OCI-LY1 (cell line): ENCODE data around the gene NLRP6.

Experiments used
- H2AFZ ChIP-seq: fragments of 200-600 bp; sonication (generic), shearing (Covaris generic); 2 replicates; pipeline ENCODE4 v1.6.0; 2014; ENCODE audit warnings: antibody characterized with exemption, mild to moderate bottlenecking, low read length
- H3F3A ChIP-seq: fragments of 200-600 bp; sonication (generic), shearing (Covaris generic); 2 replicates; pipeline ENCODE4 v1.6.0; 2014; ENCODE audit warnings: mild to moderate bottlenecking, antibody characterized with exemption, low read length, moderate library complexity; ENCODE audit not compliant: insufficient read depth
- H3K27ac ChIP-seq: fragments of 200-600 bp; sonication (generic); 2 replicates; pipeline ENCODE4 v1.5.1; 2014; ENCODE audit warnings: low read length, mixed run types, mild to moderate bottlenecking, low read depth; ENCODE audit not compliant: poor library complexity, severe bottlenecking
- H3K27me3 ChIP-seq: fragments of 200-600 bp; sonication (generic); 2 replicates; pipeline ENCODE4 v1.6.0; 2014; ENCODE audit warnings: antibody characterized with exemption, mild to moderate bottlenecking, low read length, moderate library complexity; ENCODE audit not compliant: insufficient read depth
- H3K36me3 ChIP-seq: fragments of 200-600 bp; sonication (generic); 2 replicates; pipeline ENCODE4 v1.6.1; 2014; ENCODE audit warnings: mild to moderate bottlenecking, antibody characterized with exemption, low read length, moderate library complexity, mixed read lengths; ENCODE audit not compliant: insufficient read depth
- H3K4me1 ChIP-seq: fragments of 200-600 bp; sonication (generic); 2 replicates; pipeline ENCODE4 v1.5.1; 2014; ENCODE audit warnings: mild to moderate bottlenecking, low read length, moderate library complexity; ENCODE audit not compliant: insufficient read depth, severe bottlenecking
- H3K4me2 ChIP-seq: fragments of 200-600 bp; sonication (generic), shearing (Covaris generic); 2 replicates; pipeline ENCODE4 v1.6.1; 2014; ENCODE audit warnings: low read length
- H3K4me3 ChIP-seq: fragments of 200-600 bp; sonication (generic); 2 replicates; pipeline ENCODE4 v1.5.1; 2014; ENCODE audit warnings: low read length, low read depth, mild to moderate bottlenecking, mixed read lengths; ENCODE audit not compliant: poor library complexity, severe bottlenecking
- H3K79me2 ChIP-seq: fragments of 200-600 bp; shearing (Covaris generic); 2 replicates; pipeline ENCODE4 v1.6.1; 2016; ENCODE audit warnings: mixed run types, low read length, mixed read lengths; ENCODE audit not compliant: insufficient read depth
- H3K9ac ChIP-seq: fragments of 200-600 bp; sonication (generic), shearing (Covaris generic); 2 replicates; pipeline ENCODE4 v1.6.1; 2014; ENCODE audit warnings: mild to moderate bottlenecking, low read length, mixed read lengths
- H3K9me2 ChIP-seq: fragments of 200-600 bp; sonication (generic), shearing (Covaris generic); 2 replicates; pipeline ENCODE4 v1.6.1; 2014; ENCODE audit warnings: low read depth, mild to moderate bottlenecking, low read length, mixed read lengths
- H3K9me3 ChIP-seq: fragments of 200-600 bp; shearing (Covaris generic); 2 replicates; pipeline ENCODE4 v1.6.1; 2014; ENCODE audit warnings: low read length, mixed read lengths
- H4K20me1 ChIP-seq: fragments of 200-600 bp; sonication (generic), shearing (Covaris generic); 2 replicates; pipeline ENCODE4 v1.6.0; 2016; ENCODE audit warnings: mild to moderate bottlenecking, low read length; ENCODE audit not compliant: insufficient read depth
- CTCF ChIP-seq: fragments of 200-600 bp; sonication (generic), shearing (Covaris generic); IDR thresholded peaks from 2 replicates; pipeline ENCODE4 v1.5.1; 2017; ENCODE audit warnings: mild to moderate bottlenecking, antibody characterized with exemption, low read length, moderate library complexity, mixed read lengths
- EZH2 ChIP-seq: fragments of 200-600 bp; sonication (generic), shearing (Covaris generic); IDR thresholded peaks from 2 replicates; pipeline ENCODE4 v1.8.0; 2017; ENCODE audit warnings: borderline replicate concordance, mixed run types, mild to moderate bottlenecking, antibody characterized with exemption, low read length, moderate library complexity, mixed read lengths

Gene NLRP6

GRCh38 chr11:330307-330693 is 52.1 kb downstream of the NLRP6 start:
- peaks cover 8% of the 10 kb centered on the region; the same call in 1 of the 2 replicates for H3K9me3 ChIP-seq
- H3K79me2 ChIP-seq = no peaks in the 10 kb centered on the region
- no peak overlapping the region; the same call in 1 of the 2 replicates for H3K9ac ChIP-seq
- peaks cover 43% of the 10 kb centered on the region for H3K4me1 ChIP-seq
- H2AFZ ChIP-seq = no peak overlapping the region
- H3K4me3 ChIP-seq = peak overlapping the region; percentile 20
- peak overlapping the region; percentile 44; the same call in 1 of the 2 replicates for H3K4me2 ChIP-seq
- H3K9me2 ChIP-seq = no peaks in the 10 kb centered on the region
- H3K27me3 ChIP-seq = peaks cover 3% of the 10 kb centered on the region; the same call in 1 of the 2 replicates
- H3K27ac ChIP-seq = peak overlapping the region; percentile 68
- peaks cover 5% of the 10 kb centered on the region; the same call in 1 of the 2 replicates for H3K36me3 ChIP-seq
- H3F3A ChIP-seq = no peaks in the 10 kb centered on the region
- TF ChIP-seq EZH2 (no peak), CTCF (no peak)
- no peaks in the 10 kb centered on the region for H4K20me1 ChIP-seq

GRCh38 chr11:330694-331357 is 52.6 kb downstream of the NLRP6 start:
- H4K20me1 ChIP-seq = no peaks in the 10 kb centered on the region
- H3K27ac ChIP-seq = peak overlapping the region; percentile 68
- peaks cover 5% of the 10 kb centered on the region; the same call in 1 of the 2 replicates for H3K36me3 ChIP-seq
- H3K27me3 ChIP-seq = peaks cover 3% of the 10 kb centered on the region; the same call in 1 of the 2 replicates
- H3K4me1 ChIP-seq = peaks cover 43% of the 10 kb centered on the region
- H3K4me3 ChIP-seq = peak overlapping the region; percentile 20
- H3K9me3 ChIP-seq = peaks cover 8% of the 10 kb centered on the region; the same call in 1 of the 2 replicates
- no peaks in the 10 kb centered on the region for H3K79me2 ChIP-seq
- no peak for TF ChIP-seq EZH2
- no peak for TF ChIP-seq CTCF
- H3K9me2 ChIP-seq = no peaks in the 10 kb centered on the region
- H3K4me2 ChIP-seq = peak overlapping the region; percentile 44
- no peak overlapping the region for H2AFZ ChIP-seq
- H3K9ac ChIP-seq = peak overlapping the region; percentile 16; the same call in 1 of the 2 replicates
- no peaks in the 10 kb centered on the region for H3F3A ChIP-seq

- Histone ChIP-seq H3K27me3 (peaks cover 3% of the 10 kb centered on the region; the same call in 1 of the 2 replicates), H3K9me3 (peaks cover 8% of the 10 kb centered on the region; the same call in 1 of the 2 replicates), H2AFZ (no peak overlapping the region), H3F3A (no peaks in the 10 kb centered on the region), H3K27ac (peak overlapping the region; percentile 68), H3K4me3 (peak overlapping the region; percentile 20), H3K9me2 (no peaks in the 10 kb centered on the region), H3K4me2 (peak overlapping the region; percentile 44), H3K9ac (0 out of 2 replicates have a peak overlapping the region, but pooled peaks have one; percentile 16), H3K4me1 (peaks cover 47% of the 10 kb centered on the region), H3K79me2 (no peaks in the 10 kb centered on the region), H4K20me1 (no peaks in the 10 kb centered on the region), H3K36me3 (peaks cover 5% of the 10 kb centered on the region; the same call in 1 of the 2 replicates)
- TF ChIP-seq EZH2 (no peak), CTCF (no peak)
Observed at GRCh38 chr11:331358-332060, 53.3 kb downstream of the NLRP6 start.
